Measurements from ENCODE around the gene ZDBF2.

Gene ZDBF2

DNA sequence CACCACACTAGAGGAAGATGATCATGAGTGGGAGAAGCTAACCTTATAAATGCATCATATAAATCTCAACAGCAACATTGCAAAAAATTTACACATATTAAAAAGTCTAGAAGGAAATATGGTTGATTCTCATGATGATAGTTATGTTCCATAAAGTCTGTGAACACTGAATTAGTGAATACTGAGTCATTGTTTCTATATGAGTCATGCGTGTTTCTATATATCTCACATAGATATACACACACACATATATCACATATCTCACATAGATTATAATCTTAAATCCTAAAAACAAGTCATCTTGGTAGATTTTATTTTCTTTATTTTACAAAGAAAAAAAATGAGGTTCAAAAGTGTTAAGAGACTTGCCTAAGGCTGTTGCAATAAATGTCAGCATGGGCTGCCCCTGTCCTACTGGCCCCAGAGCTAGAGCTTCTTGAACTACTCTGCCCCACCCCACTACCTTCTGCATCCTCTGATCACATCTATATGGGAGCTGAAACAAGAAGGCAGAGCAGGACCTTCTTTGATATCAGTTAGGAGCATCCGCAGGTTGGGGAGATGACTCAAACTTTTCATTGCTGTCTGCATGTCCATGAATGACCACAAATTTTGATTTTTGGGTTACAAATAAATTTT, 87.1 kb downstream of the ZDBF2 start:
- H3F3A ChIP-seq (ENCODE audit: insufficient read depth): no peaks in the 10 kb centered on the region
- no peaks in the 10 kb centered on the region for H3K9me3 ChIP-seq (ENCODE audit: insufficient read depth, low read length)
- no peak for TF ChIP-seq CTCF (IDR thresholded peaks at IDR 0.05; ENCODE audit: insufficient read depth, low read length, poor library complexity, severe bottlenecking)
- TF ChIP-seq EZH2phosphoT487 (conservative IDR thresholded peaks at IDR 0.05; ENCODE audit: low read length): no peak
- no peaks in the 10 kb centered on the region for H3K36me3 ChIP-seq (ENCODE audit: low read length)
- H3K9me2 ChIP-seq (replicated peaks; ENCODE audit: insufficient read depth, low read length): no peaks in the 10 kb centered on the region
- H3K4me3 ChIP-seq (ENCODE audit: insufficient read depth, low read length, poor library complexity, severe bottlenecking): no peak overlapping the region
- H3K4me2 ChIP-seq (ENCODE audit: low read depth, low read length, poor library complexity, severe bottlenecking): no peak overlapping the region
- no peaks in the 10 kb centered on the region for H3K79me2 ChIP-seq (ENCODE audit: insufficient read depth, low read length)
- no peak overlapping the region for H2AFZ ChIP-seq (ENCODE audit: low read depth, low read length, severe bottlenecking)
- H4K20me1 ChIP-seq (ENCODE audit: low read depth, low read length): no peaks in the 10 kb centered on the region
- H3K9ac ChIP-seq (ENCODE audit: low read length): no peak overlapping the region
- H3K27me3 ChIP-seq (ENCODE audit: low read length): no peaks in the 10 kb centered on the region
- H3K27ac ChIP-seq (ENCODE audit: low read depth, low read length): no peak overlapping the region
